Skeletal muscle satellite cell (primary cell): ENCODE measurements around the gene ZNF514.

ENCODE experiments used
- H3K27me3 ChIP-seq: 2 replicates; pipeline ENCODE4 v1.7.0; 2013; ENCODE audit warnings: low read length; ENCODE audit not compliant: control insufficient read depth, insufficient read depth
- H3K36me3 ChIP-seq: 2 replicates; pipeline ENCODE4 v1.7.0; 2013; ENCODE audit warnings: mild to moderate bottlenecking, control low read depth, low read length; ENCODE audit not compliant: insufficient read depth
- H3K4me1 ChIP-seq: 2 replicates; pipeline ENCODE4 v1.7.0; 2013; ENCODE audit warnings: low read length; ENCODE audit not compliant: control insufficient read depth, insufficient read depth
- H3K4me2 ChIP-seq: 2 replicates; pipeline ENCODE4 v1.7.0; 2013; ENCODE audit warnings: mild to moderate bottlenecking, low read length
- H3K4me3 ChIP-seq: 2 replicates; pipeline ENCODE4 v1.7.0; 2013; ENCODE audit warnings: low read length
- H3K9ac ChIP-seq: 2 replicates; pipeline ENCODE4 v1.7.0; 2013; ENCODE audit warnings: mild to moderate bottlenecking, low read depth, low read length, moderate library complexity
- H3K9me3 ChIP-seq: replicated peaks from 2 replicates; pipeline ENCODE4 v1.7.0; 2013; ENCODE audit warnings: mild to moderate bottlenecking, control low read depth, low read length

Gene ZNF514

GRCh38 chr2:95174031-95174542, 14.4 kb upstream of the ZNF514 start:
- Histone ChIP-seq H3K36me3 (peaks cover 14% of the 10 kb centered on the region), H3K4me2 (no peak overlapping the region), H3K9ac (no peak overlapping the region), H3K27me3 (no peaks in the 10 kb centered on the region), H3K4me1 (peaks cover 4% of the 10 kb centered on the region), H3K9me3 (no peaks in the 10 kb centered on the region), H3K4me3 (no peak overlapping the region)

DNA sequence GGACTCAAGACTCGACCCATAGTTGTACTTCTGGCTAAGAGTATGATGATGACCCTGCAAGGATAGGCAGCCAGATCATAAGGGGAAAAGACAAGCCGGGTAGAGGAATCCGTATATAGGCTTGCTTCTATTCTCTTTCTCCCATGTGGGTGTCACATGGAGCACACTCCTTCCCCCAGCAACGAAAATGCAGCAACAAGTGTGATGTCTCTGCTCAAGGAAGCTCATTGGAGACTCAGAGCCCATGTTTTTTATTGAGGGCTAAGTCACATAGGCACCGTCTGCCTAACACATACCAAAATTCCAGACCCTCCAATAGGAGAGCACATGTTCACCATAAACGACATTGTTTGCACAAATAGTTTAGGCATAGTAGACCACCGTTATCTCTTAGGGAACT, 12.3 kb upstream of the ZNF514 start:
- Histone ChIP-seq H3K4me1 (peaks cover 4% of the 10 kb centered on the region), H3K9ac (no peak overlapping the region), H3K4me3 (no peak overlapping the region), H3K4me2 (no peak overlapping the region), H3K9me3 (no peaks in the 10 kb centered on the region), H3K36me3 (peaks cover 6% of the 10 kb centered on the region), H3K27me3 (no peaks in the 10 kb centered on the region)

DNA sequence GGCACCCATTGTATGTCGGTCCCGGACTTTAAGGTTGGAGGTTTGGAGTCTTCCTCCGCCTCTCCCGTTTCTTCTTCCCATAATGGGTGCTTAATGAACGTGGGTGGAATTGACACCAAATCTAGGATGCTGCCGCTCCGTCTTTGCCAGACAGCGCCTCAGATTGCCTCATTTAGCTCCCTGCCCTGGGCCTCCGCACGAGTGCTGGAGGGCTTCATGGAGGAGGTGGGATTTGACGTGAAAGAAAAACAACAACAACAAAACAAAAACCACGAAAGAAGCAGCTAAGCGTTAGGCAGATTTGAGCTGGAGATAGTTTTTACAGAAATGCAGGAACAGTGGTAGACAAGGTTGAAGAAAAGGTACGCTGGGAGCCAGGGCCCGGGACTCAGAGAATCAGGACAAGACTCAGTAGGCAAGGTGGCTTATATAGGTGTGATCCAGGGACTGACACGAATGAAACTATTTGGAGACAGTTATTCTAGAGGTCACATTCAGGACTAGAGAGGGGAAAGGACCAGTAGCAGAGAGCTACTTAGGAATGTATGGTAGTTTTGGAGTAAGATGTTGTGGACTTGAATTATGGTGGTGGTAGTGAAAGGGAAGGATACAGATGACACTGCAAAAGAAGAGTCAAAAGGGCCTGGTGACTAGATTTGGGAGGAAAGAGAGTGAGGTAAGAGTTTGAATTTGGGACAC, 6.6 kb upstream of the ZNF514 start:
- H3K27me3 ChIP-seq = no peaks in the 10 kb centered on the region
- H3K4me3 ChIP-seq = peak overlapping the region; percentile 96
- H3K9ac ChIP-seq = peak overlapping the region; percentile 91
- peak overlapping the region; percentile 93 for H3K4me2 ChIP-seq
- H3K36me3 ChIP-seq = no peaks in the 10 kb centered on the region
- no peaks in the 10 kb centered on the region for H3K9me3 ChIP-seq
- H3K4me1 ChIP-seq = peaks cover 12% of the 10 kb centered on the region

DNA sequence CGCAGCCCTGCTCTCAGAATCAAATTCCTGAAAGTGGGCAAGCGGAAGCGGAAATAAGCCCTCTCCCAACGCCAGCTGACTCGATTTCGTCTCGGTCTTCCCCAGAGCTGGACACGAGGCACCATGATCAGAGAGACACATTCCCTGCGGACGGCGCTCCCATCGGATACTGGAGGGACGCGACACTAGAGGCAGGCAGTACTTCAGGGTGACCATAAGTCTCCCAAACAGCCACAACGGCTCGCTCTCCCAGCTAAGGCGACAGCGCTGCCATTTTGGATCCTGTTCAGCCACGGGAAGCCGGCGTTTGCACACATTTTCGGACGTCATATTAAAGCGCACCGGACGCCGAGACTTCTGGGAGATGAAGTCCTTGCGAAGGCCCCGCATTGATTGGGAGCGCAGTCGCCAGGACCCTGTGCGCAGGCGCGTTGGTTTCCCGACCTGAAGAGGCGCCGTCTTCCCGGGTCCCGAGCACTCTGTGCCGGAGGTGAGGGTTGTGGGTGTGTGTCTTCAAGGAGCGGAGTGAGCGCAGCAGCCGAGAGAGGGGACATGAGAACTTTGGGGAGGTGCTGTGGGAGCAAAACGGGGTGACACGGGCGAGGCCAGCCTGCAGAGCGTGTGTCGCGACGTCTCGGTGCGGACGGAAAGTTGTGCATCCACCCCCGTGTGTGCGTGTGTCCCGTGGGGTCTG, 5.9 kb upstream of the ZNF514 start, which contains the start of gene ZNF2:
Gene ZNF2, plus strand, starts transcription at position 439 of the 694 bp plus-strand sequence. CDS start 10,418 bp downstream, outside the sequence.
- Histone ChIP-seq H3K9me3 (no peaks in the 10 kb centered on the region), H3K9ac (peak within 1 kb of the TSS; percentile 91), H3K27me3 (no peaks in the 10 kb centered on the region), H3K4me2 (peak within 1 kb of the TSS; percentile 93), H3K4me1 (peaks cover 12% of the 10 kb centered on the region), H3K36me3 (no peaks in the 10 kb centered on the region), H3K4me3 (peak within 1 kb of the TSS; percentile 96)

DNA sequence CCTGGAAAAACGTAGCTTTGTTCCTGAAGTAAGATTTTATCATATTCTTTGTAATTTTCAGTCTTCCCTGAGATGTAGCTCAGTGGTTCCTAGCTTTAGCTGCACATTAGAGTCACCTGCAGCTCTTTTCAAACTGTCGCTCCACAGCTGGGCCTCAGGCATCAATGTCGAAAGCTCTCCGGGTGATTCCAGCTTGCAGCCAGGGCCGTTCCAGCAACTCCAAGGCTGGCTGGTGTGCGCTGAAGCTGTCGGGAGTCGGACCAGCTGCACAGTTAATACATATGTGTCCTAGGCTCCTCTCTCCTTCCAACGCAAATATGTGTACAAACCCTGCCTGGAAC, 5.4 kb upstream of the ZNF514 start:
- Histone ChIP-seq H3K4me3 (peak overlapping the region; percentile 96), H3K9ac (peak overlapping the region; percentile 91), H3K36me3 (no peaks in the 10 kb centered on the region), H3K4me1 (peaks cover 15% of the 10 kb centered on the region), H3K9me3 (no peaks in the 10 kb centered on the region), H3K4me2 (peak overlapping the region; percentile 93), H3K27me3 (no peaks in the 10 kb centered on the region)

GRCh38 chr2:95158891-95159619, 593 bp downstream of the ZNF514 start:
- peak overlapping the region; percentile 86 for H3K9ac ChIP-seq
- H3K4me2 ChIP-seq = peak overlapping the region; percentile 93
- H3K4me3 ChIP-seq = peak overlapping the region; percentile 88
- H3K27me3 ChIP-seq = no peaks in the 10 kb centered on the region
- peaks cover 4% of the 10 kb centered on the region for H3K9me3 ChIP-seq
- peaks cover 32% of the 10 kb centered on the region for H3K36me3 ChIP-seq
- peaks cover 17% of the 10 kb centered on the region for H3K4me1 ChIP-seq

DNA sequence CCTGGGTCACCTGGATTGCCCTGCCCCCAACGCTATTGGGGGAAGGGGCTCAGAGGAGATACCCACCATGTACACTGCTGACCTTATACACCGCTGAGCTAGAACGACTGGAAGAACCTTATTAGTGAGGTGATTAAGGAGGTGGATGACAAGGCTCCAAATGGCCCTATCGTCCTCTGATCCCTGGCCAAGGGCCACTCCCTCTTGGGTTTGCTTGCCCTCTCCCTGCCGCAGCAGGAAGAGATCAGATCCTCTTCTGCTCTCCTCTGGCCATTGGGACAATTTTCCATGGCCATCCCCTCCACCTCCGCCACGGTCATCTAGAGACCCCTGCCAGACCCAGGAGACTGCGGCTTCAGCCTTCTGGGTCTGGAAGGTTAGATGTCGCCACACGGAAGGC, 1.2 kb downstream of the ZNF514 start:
- peaks cover 9% of the 10 kb centered on the region for H3K9me3 ChIP-seq
- peak overlapping the region; percentile 86 for H3K9ac ChIP-seq
- H3K27me3 ChIP-seq = no peaks in the 10 kb centered on the region
- peak overlapping the region; percentile 93 for H3K4me2 ChIP-seq
- peaks cover 37% of the 10 kb centered on the region for H3K36me3 ChIP-seq
- peaks cover 17% of the 10 kb centered on the region for H3K4me1 ChIP-seq
- peak overlapping the region; percentile 88 for H3K4me3 ChIP-seq

GRCh38 chr2:95149397-95149984, 10.2 kb downstream of the ZNF514 start:
- no peak overlapping the region for H3K4me3 ChIP-seq
- H3K9ac ChIP-seq = no peak overlapping the region

DNA sequence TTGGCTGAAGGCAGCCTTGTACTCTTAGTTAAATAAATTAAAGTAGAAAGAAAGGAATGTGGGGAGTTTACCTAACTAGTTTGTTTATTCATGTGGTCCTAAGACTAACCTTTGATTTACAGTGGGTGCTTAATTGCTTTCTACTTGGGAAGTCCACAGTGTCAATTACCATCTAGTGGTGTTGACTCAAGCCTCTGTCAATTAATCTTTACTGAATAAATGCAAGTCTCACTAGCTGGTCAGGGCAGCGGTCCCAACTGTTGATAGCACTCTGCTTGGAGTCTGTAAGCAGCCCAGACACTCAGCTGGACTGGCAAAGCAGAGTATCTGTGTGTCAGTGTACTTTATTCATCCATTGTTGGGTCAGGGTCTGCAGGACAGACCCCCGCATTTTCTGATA, 15.8 kb downstream of the ZNF514 start:
- no peak overlapping the region for H3K4me3 ChIP-seq
- H3K27me3 ChIP-seq = no peaks in the 10 kb centered on the region
- H3K36me3 ChIP-seq = peaks cover 23% of the 10 kb centered on the region
- H3K9me3 ChIP-seq = peaks cover 40% of the 10 kb centered on the region
- H3K4me1 ChIP-seq = no peaks in the 10 kb centered on the region
- no peak overlapping the region for H3K4me2 ChIP-seq
- H3K9ac ChIP-seq = no peak overlapping the region

More at GRCh38 chr2:95149397-95149984, 10.2 kb downstream of the ZNF514 start:
- no peaks in the 10 kb centered on the region for H3K27me3 ChIP-seq
- H3K4me1 ChIP-seq = no peaks in the 10 kb centered on the region
- peaks cover 78% of the 10 kb centered on the region for H3K36me3 ChIP-seq
- H3K9me3 ChIP-seq = peaks cover 80% of the 10 kb centered on the region
- H3K4me2 ChIP-seq = no peak overlapping the region

- H3K27me3 ChIP-seq = no peaks in the 10 kb centered on the region
- H3K9me3 ChIP-seq = peaks cover 8% of the 10 kb centered on the region
- no peak overlapping the region for H3K4me2 ChIP-seq
- H3K36me3 ChIP-seq = no peaks in the 10 kb centered on the region
- no peak overlapping the region for H3K9ac ChIP-seq
- H3K4me1 ChIP-seq = no peaks in the 10 kb centered on the region
- no peak overlapping the region for H3K4me3 ChIP-seq
Observed at GRCh38 chr2:95138702-95139101, 20.9 kb downstream of the ZNF514 start.

DNA sequence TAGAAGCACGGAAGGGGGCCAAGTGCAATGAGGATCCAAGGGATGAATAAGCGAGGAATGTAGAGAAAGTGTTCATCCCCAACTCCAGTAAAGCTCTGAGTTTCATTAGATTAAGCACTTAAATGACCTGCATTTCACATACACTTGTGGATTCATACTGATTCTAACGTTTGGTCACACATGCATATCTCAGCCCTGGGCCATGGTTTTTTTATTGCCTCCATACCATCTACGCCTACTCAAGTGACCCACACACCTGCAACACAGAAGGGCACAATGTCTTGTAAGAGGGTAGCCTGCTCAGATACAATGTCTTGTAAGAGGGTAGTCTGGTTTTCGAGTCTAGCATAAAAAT, 37.5 kb downstream of the ZNF514 start:
- peak overlapping the region; percentile 98 for H3K4me2 ChIP-seq
- no peaks in the 10 kb centered on the region for H3K36me3 ChIP-seq
- no peaks in the 10 kb centered on the region for H3K9me3 ChIP-seq
- peak overlapping the region; percentile 100 for H3K4me3 ChIP-seq
- H3K4me1 ChIP-seq = peaks cover 15% of the 10 kb centered on the region
- no peaks in the 10 kb centered on the region for H3K27me3 ChIP-seq
- peak overlapping the region; percentile 98 for H3K9ac ChIP-seq
